Measurements from ENCODE around the gene RWDD2A.

The RWDD2A gene

GRCh38 chr6:83216806-83217205 is 23.6 kb downstream of the RWDD2A start:
- 0 out of 3 replicates have a peak, but pooled peaks have one; percentile 21 for ATAC-seq
- TF ChIP-seq CREB5 (CRISPR knock-in tag; IDR thresholded peaks at IDR 0.05; ENCODE audit: low read depth) (no peak), ESRRG (CRISPR knock-in tag; IDR thresholded peaks at IDR 0.05) (no peak), ZFP30 (CRISPR knock-in tag; IDR thresholded peaks at IDR 0.05) (no peak), RARB (CRISPR knock-in tag; IDR thresholded peaks at IDR 0.05) (no peak), TCF4 (CRISPR knock-in tag; IDR thresholded peaks at IDR 0.05; ENCODE audit: borderline replicate concordance) (no peak), CSDC2 (CRISPR knock-in tag; IDR thresholded peaks at IDR 0.05) (no peak), BACH2 (CRISPR knock-in tag; IDR thresholded peaks at IDR 0.05; ENCODE audit: borderline replicate concordance) (no peak), SNAI2 (CRISPR knock-in tag; IDR thresholded peaks at IDR 0.05) (no peak), ISL1 (CRISPR knock-in tag; IDR thresholded peaks at IDR 0.05) (no peak), PATZ1 (CRISPR knock-in tag; IDR thresholded peaks at IDR 0.05; ENCODE audit: borderline replicate concordance) (no peak), ZFP3 (CRISPR knock-in tag; IDR thresholded peaks at IDR 0.05) (no peak)

- TF ChIP-seq POU6F1 (CRISPR knock-in tag; IDR thresholded peaks at IDR 0.05; ENCODE audit: borderline replicate concordance, low read depth) (no peak), TSHZ2 (CRISPR knock-in tag; IDR thresholded peaks at IDR 0.05) (no peak), GLIS3 (CRISPR knock-in tag; IDR thresholded peaks at IDR 0.05) (no peak), ZFP3 (CRISPR knock-in tag; IDR thresholded peaks at IDR 0.05) (no peak), ISL1 (CRISPR knock-in tag; IDR thresholded peaks at IDR 0.05) (no peak), SNAI2 (CRISPR knock-in tag; IDR thresholded peaks at IDR 0.05) (no peak), ESRRG (CRISPR knock-in tag; IDR thresholded peaks at IDR 0.05) (no peak), ZC3H10 (CRISPR knock-in tag; IDR thresholded peaks at IDR 0.05) (no peak), ARNTL (CRISPR knock-in tag; IDR thresholded peaks at IDR 0.05; ENCODE audit: borderline replicate concordance, low read depth) (no peak), TOX (CRISPR knock-in tag; IDR thresholded peaks at IDR 0.05; ENCODE audit: borderline replicate concordance) (no peak), TCF4 (CRISPR knock-in tag; IDR thresholded peaks at IDR 0.05; ENCODE audit: borderline replicate concordance) (no peak), CREB5 (CRISPR knock-in tag; IDR thresholded peaks at IDR 0.05; ENCODE audit: low read depth) (no peak)
- ATAC-seq: no peak
Observed at GRCh38 chr6:83218646-83219045, 25.5 kb downstream of the RWDD2A start.

- TF ChIP-seq TOX (CRISPR knock-in tag; IDR thresholded peaks at IDR 0.05; ENCODE audit: borderline replicate concordance): no peak
- no peak for TF ChIP-seq ZC3H10 (CRISPR knock-in tag; IDR thresholded peaks at IDR 0.05)
- no peak for TF ChIP-seq TCF4 (CRISPR knock-in tag; IDR thresholded peaks at IDR 0.05; ENCODE audit: borderline replicate concordance)
- no peak for TF ChIP-seq ZFP30 (CRISPR knock-in tag; IDR thresholded peaks at IDR 0.05)
- TF ChIP-seq CREB5 (CRISPR knock-in tag; IDR thresholded peaks at IDR 0.05; ENCODE audit: low read depth): no peak
- no peak for TF ChIP-seq GLIS3 (CRISPR knock-in tag; IDR thresholded peaks at IDR 0.05)
- no peak for TF ChIP-seq POU6F1 (CRISPR knock-in tag; IDR thresholded peaks at IDR 0.05; ENCODE audit: borderline replicate concordance, low read depth)
- TF ChIP-seq CSDC2 (CRISPR knock-in tag; IDR thresholded peaks at IDR 0.05): no peak
- TF ChIP-seq CSRNP3 (CRISPR knock-in tag; IDR thresholded peaks at IDR 0.05): no peak
- no peak for TF ChIP-seq TSHZ2 (CRISPR knock-in tag; IDR thresholded peaks at IDR 0.05)
- ATAC-seq: no peak
Observed at GRCh38 chr6:83220121-83220520, 27.0 kb downstream of the RWDD2A start.
